DND-41 (cell line): ENCODE measurements around the gene FHIT.

Source experiments
- ATAC-seq: fragments of 200-7000 bp; cut with Tn5 transposase; 3 replicates; pipeline ENCODE4 v1.9.1; 2021; ENCODE audit warnings: low read depth; ENCODE audit not compliant: insufficient read depth
- DNase-seq: peaks from one replicate; pipeline ENCODE4 v3.0.0-alpha.2; 2020
- H2AFZ ChIP-seq: 2 replicates; pipeline ENCODE4 v1.6.0; 2012; ENCODE audit warnings: low read depth, low read length
- H3K27ac ChIP-seq: 2 replicates; pipeline ENCODE4 v1.5.1; 2012; ENCODE audit warnings: low read length, inconsistent platforms
- H3K27me3 ChIP-seq: fragments of 200-600 bp; sonication (generic); 2 replicates; pipeline ENCODE4 v1.6.0; 2012; ENCODE audit warnings: low read length, mild to moderate bottlenecking, inconsistent platforms; ENCODE audit not compliant: insufficient read depth, poor library complexity
- H3K36me3 ChIP-seq: 2 replicates; pipeline ENCODE4 v1.5.1; 2012; ENCODE audit warnings: low read length, inconsistent platforms; ENCODE audit not compliant: insufficient read depth
- H3K4me1 ChIP-seq: 2 replicates; pipeline ENCODE4 v1.5.1; 2012; ENCODE audit warnings: mild to moderate bottlenecking, low read length; ENCODE audit not compliant: insufficient read depth
- H3K4me2 ChIP-seq: 2 replicates; pipeline ENCODE4 v1.6.0; 2012; ENCODE audit warnings: mild to moderate bottlenecking, moderate library complexity, low read length, inconsistent platforms; ENCODE audit not compliant: insufficient read depth
- H3K4me3 ChIP-seq, 2 experiments: fragments of 200-600 bp in 1 of 2; shearing (Covaris generic) in 1 of 2; 2 replicates each; pipeline ENCODE4 v1.5.1; 2012 to 2016; ENCODE audit warnings: inconsistent platforms in 2 of 2, low read length in 2 of 2, mild to moderate bottlenecking in 2 of 2, low read depth in 1 of 2, moderate library complexity in 1 of 2
- H3K79me2 ChIP-seq: 2 replicates; pipeline ENCODE4 v1.6.0; 2012; ENCODE audit warnings: low read length, inconsistent platforms; ENCODE audit not compliant: insufficient read depth
- H3K9ac ChIP-seq: 2 replicates; pipeline ENCODE4 v1.6.0; 2012; ENCODE audit warnings: low read depth, mild to moderate bottlenecking, inconsistent platforms, low read length, moderate library complexity
- H3K9me3 ChIP-seq: 2 replicates; pipeline ENCODE4 v1.5.1; 2012; ENCODE audit warnings: low read length, moderate library complexity, mild to moderate bottlenecking, inconsistent platforms; ENCODE audit not compliant: insufficient read depth, severe bottlenecking
- H4K20me1 ChIP-seq: 2 replicates; pipeline ENCODE4 v1.6.0; 2012; ENCODE audit warnings: low read length; ENCODE audit not compliant: insufficient read depth
- CTCF ChIP-seq: IDR thresholded peaks from 2 replicates; pipeline ENCODE4 v1.5.1; 2012; ENCODE audit warnings: borderline replicate concordance, low read length, moderate library complexity, mild to moderate bottlenecking; ENCODE audit not compliant: poor library complexity, severe bottlenecking; ENCODE audit errors: extremely low read depth
- EZH2 ChIP-seq: IDR thresholded peaks from 3 replicates; pipeline ENCODE4 v1.6.1; 2012; ENCODE audit warnings: borderline replicate concordance, low read depth, mild to moderate bottlenecking, moderate library complexity, low read length, inconsistent platforms; ENCODE audit not compliant: severe bottlenecking

The FHIT gene

GRCh38 chr3:60308808-60309207 lies 942.4 kb downstream of the FHIT start:
- no peaks in the 10 kb centered on the region for H3K36me3 ChIP-seq
- no peak overlapping the region for H3K4me2 ChIP-seq
- H3K9ac ChIP-seq = no peak overlapping the region
- no peaks in the 10 kb centered on the region for H4K20me1 ChIP-seq
- no peaks in the 10 kb centered on the region for H3K79me2 ChIP-seq
- H2AFZ ChIP-seq = no peak overlapping the region
- peak overlapping the region; percentile 49 for H3K27ac ChIP-seq
- no peak overlapping the region for H3K4me3 ChIP-seq
- no peaks in the 10 kb centered on the region for H3K9me3 ChIP-seq
- ATAC-seq = no peak
- peaks cover 34% of the 10 kb centered on the region for H3K4me1 ChIP-seq
- no peaks in the 10 kb centered on the region for H3K27me3 ChIP-seq
- TF ChIP-seq EZH2 = no peak
- TF ChIP-seq CTCF = no peak
- DNase-seq = no peak

GRCh38 chr3:60307562-60308199 lies 943.6 kb downstream of the FHIT start:
- no peak overlapping the region for H3K4me3 ChIP-seq
- no peaks in the 10 kb centered on the region for H4K20me1 ChIP-seq
- no peaks in the 10 kb centered on the region for H3K27me3 ChIP-seq
- H3K9ac ChIP-seq = no peak overlapping the region
- no peak overlapping the region for H3K4me2 ChIP-seq
- H2AFZ ChIP-seq = no peak overlapping the region
- TF ChIP-seq EZH2 = no peak
- TF ChIP-seq CTCF = no peak
- H3K4me1 ChIP-seq = peaks cover 37% of the 10 kb centered on the region
- ATAC-seq (no peak), DNase-seq (no peak)
- no peak overlapping the region for H3K27ac ChIP-seq
- H3K36me3 ChIP-seq = no peaks in the 10 kb centered on the region
- no peaks in the 10 kb centered on the region for H3K9me3 ChIP-seq
- H3K79me2 ChIP-seq = no peaks in the 10 kb centered on the region

GRCh38 chr3:60304112-60304511 lies 947.1 kb downstream of the FHIT start:
- 0 out of 2 replicates have a peak overlapping the region, but pooled peaks have one; percentile 1 for H2AFZ ChIP-seq
- H3K27ac ChIP-seq = no peak overlapping the region
- H3K4me3 ChIP-seq = no peak overlapping the region
- peaks cover 5% of the 10 kb centered on the region for H3K9me3 ChIP-seq
- H3K4me1 ChIP-seq = peaks cover 35% of the 10 kb centered on the region
- no peaks in the 10 kb centered on the region for H4K20me1 ChIP-seq
- no peak for ATAC-seq
- H3K27me3 ChIP-seq = no peaks in the 10 kb centered on the region
- no peak overlapping the region for H3K4me2 ChIP-seq
- no peak for DNase-seq
- TF ChIP-seq CTCF (no peak), EZH2 (no peak)
- no peaks in the 10 kb centered on the region for H3K79me2 ChIP-seq
- no peak overlapping the region for H3K9ac ChIP-seq
- no peaks in the 10 kb centered on the region for H3K36me3 ChIP-seq

- DNase-seq (no peak), ATAC-seq (peak; percentile 49; the same call in 2 of the 3 replicates)
- Histone ChIP-seq H3K4me2 (no peak overlapping the region), H3K27ac (peak overlapping the region; percentile 8; the same call in 1 of the 2 replicates), H3K9me3 (peaks cover 5% of the 10 kb centered on the region), H3K9ac (no peak overlapping the region), H2AFZ (peak overlapping the region; percentile 46; the same call in 1 of the 2 replicates), H4K20me1 (no peaks in the 10 kb centered on the region), H3K4me3 (no peak overlapping the region), H3K27me3 (no peaks in the 10 kb centered on the region), H3K36me3 (no peaks in the 10 kb centered on the region), H3K4me1 (peaks cover 27% of the 10 kb centered on the region), H3K79me2 (no peaks in the 10 kb centered on the region)
- TF ChIP-seq CTCF = no peak
- no peak for TF ChIP-seq EZH2
Measured at GRCh38 chr3:60303160-60303559, 948.1 kb downstream of the FHIT start.
